IMR-90 (cell line): ENCODE data around the gene ART4.

ENCODE experiments used
- BHLHE40 ChIP-seq: fragments of 150-350 bp; IDR thresholded peaks from 2 replicates; pipeline ENCODE4 v1.6.1; 2016; ENCODE audit warnings: mild to moderate bottlenecking, low read depth, low read length
- CEBPB ChIP-seq: IDR thresholded peaks from 2 replicates; pipeline ENCODE4 v1.6.1; 2012; ENCODE audit warnings: low read depth, low read length, improper control_type of control experiment
- CTCF ChIP-seq: conservative IDR thresholded peaks from 2 replicates; pipeline ENCODE4 v1.5.1; 2012; ENCODE audit warnings: mild to moderate bottlenecking, low read depth, low read length, improper control_type of control experiment
- MXI1 ChIP-seq: IDR thresholded peaks from 2 replicates; pipeline ENCODE4 v1.6.1; 2012; ENCODE audit warnings: low read depth, mild to moderate bottlenecking, low read length, moderate library complexity, borderline replicate concordance
- POLR2A ChIP-seq: IDR thresholded peaks from 2 replicates; pipeline ENCODE4 v1.6.1; 2012; ENCODE audit warnings: mild to moderate bottlenecking, low read depth, low read length
- RAD21 ChIP-seq: IDR thresholded peaks from 2 replicates; pipeline ENCODE4 v1.6.1; 2012; ENCODE audit warnings: low read length, improper control_type of control experiment
- RFX5 ChIP-seq: IDR thresholded peaks from 2 replicates; pipeline ENCODE4 v1.8.0; 2012; ENCODE audit warnings: low read depth, mild to moderate bottlenecking, low read length, moderate library complexity

- no peak for TF ChIP-seq RFX5
- no peak for TF ChIP-seq CTCF
- no peak for TF ChIP-seq CEBPB
- no peak for TF ChIP-seq POLR2A
- TF ChIP-seq RAD21, result no peak
- TF ChIP-seq BHLHE40, result no peak
- TF ChIP-seq MXI1, result no peak
Measured at GRCh38 chr12:14780859-14781258, 62.5 kb downstream of the ART4 start.
